Right cardiac atrium (tissue), 5 donors: ENCODE data around the gene CD320. TPM values are rescaled to one million over a fixed set of nuclear protein-coding genes. Genes with fewer than 3 reads are reported as not detected.
A peak's percentile ranks its signal among the peaks of the same experiment; 100 is the strongest.

Experiments used
- ATAC-seq, 2 donors: fragments of 200-7000 bp; cut with Tn5 transposase; one replicate each; pipeline versions ENCODE4 v1.8.0 to v1.9.1; 2020; ENCODE audit warnings: moderate library complexity in 2 of 2, mild to moderate bottlenecking in 1 of 2
- DNase-seq, 3 donors: peaks; one replicate each; pipeline ENCODE4 v3.0.0-alpha.2; 2020
- H3K27ac ChIP-seq: one replicate; pipeline ENCODE4 v1.5.1; 2013; ENCODE audit warnings: mild to moderate bottlenecking, low read length, control low read depth, moderate library complexity
- H3K27me3 ChIP-seq: one replicate; pipeline ENCODE4 v1.6.1; 2013; ENCODE audit not compliant: control insufficient read depth, insufficient read depth
- H3K4me1 ChIP-seq: one replicate; pipeline ENCODE4 v1.6.1; 2013; ENCODE audit warnings: low read length; ENCODE audit not compliant: control insufficient read depth, insufficient read depth
- H3K4me3 ChIP-seq: one replicate; pipeline ENCODE4 v1.5.1; 2013; ENCODE audit warnings: low read length, control low read depth
- H3K9me3 ChIP-seq: one replicate; pipeline ENCODE4 v1.6.1; 2013; ENCODE audit warnings: low read length; ENCODE audit not compliant: control insufficient read depth
- WGBS: extraction: QIAGEN DNeasy Blood & Tissue Kit; methylation state at CpG from one replicate; pipeline ENCODE4 v1.1.7; 2013; 5-methylcytosine and 5-hydroxymethylcytosine counted together
- intact Hi-C, 4 donors: fragments of 100-400 bp; cut with DNase I; formaldehyde crosslinking; loops; one replicate each; pipeline versions ENCODE4 v1.11.0 to v1.14.0; 2022 to 2023
- polyA plus RNA-seq: library from polyadenylated mRNA; stranded (reverse); fragments of 200-250 nt; gene quantifications from one replicate; pipeline ENCODE4 v1.2.3, GENCODE V29; 2013
- total RNA-seq, 4 donors: library from RNA; stranded (reverse); fragmentation: NEBNext Ultra II Directional; extraction: Animal tissue kit (Norgen Biotek cat#: 25700); gene quantifications; one replicate each; pipeline ENCODE4 v1.2.1, GENCODE V29; 2021
- donor health status: healthy with polysubstance abuse.
- donor health status: DM: no; HTN: yes; CAD: no.
- donor health status: DM: no; HTN: no; CAD: no.
- donor health status: DM: no; HTN: yes; CAD: no; lungs with severe emphysema.
- donor health status: DM: yes; HTN: yes; CAD: no.

Gene CD320
- total and polyA plus RNA-seq, 5 donors, result 28.9 to 44.0 (median 33.9) TPM

GRCh38 chr19:8261881-8262280 is 46.3 kb downstream of the CD320 start:
- WGBS, result 78% methylated on average over 14 of the region's 14 CpGs
- ATAC-seq, result peak; percentile 13 to 40
- H3K4me1 ChIP-seq, result no peaks in the 10 kb centered on the region
- intact Hi-C loops, result no loop called here
- no peaks in the 10 kb centered on the region for H3K9me3 ChIP-seq
- peak in 1 of 3 donors; percentile 50 for DNase-seq
- no peak overlapping the region for H3K27ac ChIP-seq
- H3K4me3 ChIP-seq, result no peak overlapping the region
- no peaks in the 10 kb centered on the region for H3K27me3 ChIP-seq

GRCh38 chr19:8261347-8261746 is 46.8 kb downstream of the CD320 start:
- DNase-seq (peak in 1 of 3 donors; percentile 35), ATAC-seq (peak in 1 of 2 donors; percentile 7)
- intact Hi-C loops, result no loop called here
- H3K27me3 ChIP-seq, result no peaks in the 10 kb centered on the region
- H3K9me3 ChIP-seq, result no peaks in the 10 kb centered on the region
- H3K4me1 ChIP-seq, result no peaks in the 10 kb centered on the region
- 96% methylated on average over 9 of the region's 9 CpGs for WGBS
- H3K27ac ChIP-seq, result no peak overlapping the region
- no peak overlapping the region for H3K4me3 ChIP-seq

GRCh38 chr19:8259922-8260247 is 48.3 kb downstream of the CD320 start:
- Histone ChIP-seq H3K27ac (no peak overlapping the region), H3K9me3 (no peaks in the 10 kb centered on the region), H3K27me3 (no peaks in the 10 kb centered on the region), H3K4me3 (no peak overlapping the region), H3K4me1 (no peaks in the 10 kb centered on the region)
- DNase-seq (no peak), ATAC-seq (no peak)
- 92% methylated on average over 3 of the region's 3 CpGs for WGBS
- intact Hi-C loops, result loop anchor here (10.0 kb wide), 2 partner anchors 105 to 315 kb away; partner anchors contain the start of gene TIMM44 (in 3 of the 4)

- H3K27ac ChIP-seq, result no peak overlapping the region
- no peaks in the 10 kb centered on the region for H3K4me1 ChIP-seq
- ATAC-seq, result no peak
- no peak overlapping the region for H3K4me3 ChIP-seq
- no peaks in the 10 kb centered on the region for H3K27me3 ChIP-seq
- 90% methylated on average over 11 of the region's 11 CpGs for WGBS
- H3K9me3 ChIP-seq, result no peaks in the 10 kb centered on the region
- peak in 1 of 3 donors; percentile 26 for DNase-seq
- intact Hi-C loops, result loop anchor here (10.0 kb wide), 2 partner anchors 105 to 315 kb away; partner anchors contain the start of gene TIMM44 (in 3 of the 4)
Measured at GRCh38 chr19:8259142-8259921, 48.8 kb downstream of the CD320 start.

- no peak overlapping the region for H3K4me3 ChIP-seq
- DNase-seq, result peak in 1 of 3 donors; percentile 49
- H3K27ac ChIP-seq, result no peak overlapping the region
- 67% methylated on average over 5 of the region's 5 CpGs for WGBS
- H3K4me1 ChIP-seq, result no peaks in the 10 kb centered on the region
- no peaks in the 10 kb centered on the region for H3K9me3 ChIP-seq
- H3K27me3 ChIP-seq, result no peaks in the 10 kb centered on the region
- ATAC-seq, result no peak
- intact Hi-C loops, result loop anchor here (10.0 kb wide), 2 partner anchors 102 to 312 kb away; partner anchors contain the start of gene TIMM44 (in 3 of the 4)
Measured at GRCh38 chr19:8257052-8257443, 51.1 kb downstream of the CD320 start.

GRCh38 chr19:8256276-8257051 is 51.7 kb downstream of the CD320 start:
- ATAC-seq, result no peak
- no peaks in the 10 kb centered on the region for H3K9me3 ChIP-seq
- no peaks in the 10 kb centered on the region for H3K4me1 ChIP-seq
- H3K4me3 ChIP-seq, result no peak overlapping the region
- H3K27ac ChIP-seq, result no peak overlapping the region
- peak in 1 of 3 donors; percentile 21 for DNase-seq
- intact Hi-C loops, result loop anchor here (10.0 kb wide), 2 partner anchors 102 to 312 kb away; partner anchors contain the start of gene TIMM44 (in 3 of the 4)
- no peaks in the 10 kb centered on the region for H3K27me3 ChIP-seq
- 93% methylated on average over 15 of the region's 15 CpGs for WGBS

- DNase-seq (peak in 1 of 3 donors; percentile 21), ATAC-seq (no peak)
- Histone ChIP-seq H3K27me3 (no peaks in the 10 kb centered on the region), H3K9me3 (no peaks in the 10 kb centered on the region), H3K27ac (no peak overlapping the region), H3K4me3 (no peak overlapping the region), H3K4me1 (no peaks in the 10 kb centered on the region)
- WGBS, result 87% methylated on average over 18 of the region's 18 CpGs
- intact Hi-C loops, result loop anchor here (10.0 kb wide), 2 partner anchors 101 to 311 kb away; partner anchors contain the start of gene TIMM44 (in 3 of the 4)
Measured at GRCh38 chr19:8255426-8256125, 52.6 kb downstream of the CD320 start.

- no peak for ATAC-seq
- 84% methylated on average over 11 of the region's 11 CpGs for WGBS
- peak in 1 of 3 donors; percentile 38 for DNase-seq
- Histone ChIP-seq H3K4me1 (no peaks in the 10 kb centered on the region), H3K4me3 (no peak overlapping the region), H3K27ac (no peak overlapping the region), H3K27me3 (no peaks in the 10 kb centered on the region), H3K9me3 (no peaks in the 10 kb centered on the region)
- intact Hi-C loops, result loop anchor here (5.0 to 10.0 kb wide), 4 partner anchors 97 to 310 kb away; partner anchors contain the start of gene TIMM44 (in 3 of the 4)
Measured at GRCh38 chr19:8254286-8255001, 53.7 kb downstream of the CD320 start.

- no peak overlapping the region for H3K4me3 ChIP-seq
- no peak overlapping the region for H3K27ac ChIP-seq
- peak in 1 of 3 donors; percentile 34 for DNase-seq
- no peaks in the 10 kb centered on the region for H3K4me1 ChIP-seq
- no peaks in the 10 kb centered on the region for H3K9me3 ChIP-seq
- 73% methylated on average over 12 of the region's 12 CpGs for WGBS
- no peaks in the 10 kb centered on the region for H3K27me3 ChIP-seq
- intact Hi-C loops, result loop anchor here (2.0 to 10.0 kb wide), 5 partner anchors 95 to 309 kb away; partner anchors contain the start of gene TIMM44 (in 3 of the 4)
- no peak for ATAC-seq
Measured at GRCh38 chr19:8253678-8254077, 54.5 kb downstream of the CD320 start.
